AG09319 (cell line): ENCODE results near the gene WDFY2.

Experiments
- DNase-seq: peaks from one replicate; pipeline ENCODE4 v3.0.0-alpha.2; 2010; ENCODE audit warnings: low read depth; ENCODE audit errors: extremely low read depth
- CTCF ChIP-seq: IDR thresholded peaks from 2 replicates; pipeline ENCODE4 v1.5.1; 2011; ENCODE audit warnings: low read depth, mild to moderate bottlenecking, inconsistent platforms, low read length, moderate library complexity

The WDFY2 gene

GRCh38 chr13:51717786-51718398, 133.6 kb downstream of the WDFY2 start:
- no peak for TF ChIP-seq CTCF
- DNase-seq: no peak

- no peak for TF ChIP-seq CTCF
These were observed 135.1 kb downstream of the WDFY2 start for GRCh38 chr13:51719394-51719793.

GRCh38 chr13:51721496-51721895, 137.2 kb downstream of the WDFY2 start:
- TF ChIP-seq CTCF: no peak
- no peak for DNase-seq

More at GRCh38 chr13:51719394-51719793, 135.1 kb downstream of the WDFY2 start:
- DNase-seq: no peak

GRCh38 chr13:51723529-51723928, 139.3 kb downstream of the WDFY2 start:
- DNase-seq: no peak

GRCh38 chr13:51724721-51725120, 140.5 kb downstream of the WDFY2 start:
- TF ChIP-seq CTCF: no peak

More at GRCh38 chr13:51723529-51723928, 139.3 kb downstream of the WDFY2 start:
- TF ChIP-seq CTCF: no peak

GRCh38 chr13:51726446-51727193, 142.4 kb downstream of the WDFY2 start:
- no peak for TF ChIP-seq CTCF
- DNase-seq: no peak

More at GRCh38 chr13:51724721-51725120, 140.5 kb downstream of the WDFY2 start:
- DNase-seq: no peak

GRCh38 chr13:51727634-51728274, 143.5 kb downstream of the WDFY2 start:
- no peak for DNase-seq
- TF ChIP-seq CTCF: no peak
